Stimulated activated CD4-positive, alpha-beta T cell treated with anti-CD3 and anti-CD28 coated beads, Interleukin-1b, Interleukin-23, amount 100 ng/mL, for 48 hours (primary cell): Measurements from ENCODE around the gene ACTC1.
"Not testable (repeated sequence)": the region's sequence is repeated elsewhere in the genome, so short reads cannot be mapped to it uniquely, and the experiment has no call there.

ENCODE experiments used
- DNase-seq: peaks from one replicate; pipeline ENCODE4 v3.0.0-alpha.2; 2020

ACTC1 gene

DNA sequence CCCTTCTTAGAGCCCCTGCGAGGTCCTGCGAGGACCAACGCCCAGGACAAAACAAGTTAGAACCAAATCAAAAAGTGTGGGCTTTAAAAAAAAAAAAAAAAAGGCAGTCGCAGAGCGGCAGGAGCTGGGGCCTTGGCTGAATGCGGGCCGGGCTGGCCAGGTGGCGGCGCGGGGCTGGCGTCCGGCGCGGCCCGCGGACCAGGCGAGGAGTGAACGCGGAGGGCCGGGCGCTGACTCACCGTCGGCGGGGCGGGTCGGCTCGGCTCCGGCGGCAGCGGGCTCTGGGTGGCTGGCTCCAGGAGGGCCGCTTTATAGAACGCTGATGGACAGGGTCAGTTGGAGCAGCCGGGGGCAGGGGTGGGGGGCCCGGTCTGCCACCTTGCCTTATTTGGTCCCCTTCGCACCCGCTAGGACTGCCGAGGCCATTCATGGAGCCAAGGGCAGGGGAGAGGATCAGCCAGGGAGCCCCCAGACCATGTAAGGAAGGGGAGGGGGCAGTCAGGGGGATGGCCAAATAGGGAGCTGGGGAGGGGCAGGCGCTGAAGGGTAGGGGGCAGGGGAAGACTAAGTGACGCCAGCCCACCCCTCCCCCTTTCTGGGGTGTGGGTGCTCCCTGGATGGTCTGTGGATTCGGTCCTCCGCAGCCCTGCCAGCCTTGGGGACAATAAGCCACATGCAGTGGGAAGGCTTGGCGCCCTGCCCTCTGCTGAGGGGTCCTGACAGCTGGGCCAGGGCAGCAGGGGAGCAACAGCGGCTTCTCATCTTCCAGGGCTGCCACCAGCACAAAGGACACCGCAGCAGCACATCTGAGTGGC lies at the start of gene ACTC1:
ACTC1 (minus strand) TSS at position 283 of the 815 bp plus-strand sequence. CDS start 741 bp downstream, outside the sequence.
- no peak for DNase-seq

DNA sequence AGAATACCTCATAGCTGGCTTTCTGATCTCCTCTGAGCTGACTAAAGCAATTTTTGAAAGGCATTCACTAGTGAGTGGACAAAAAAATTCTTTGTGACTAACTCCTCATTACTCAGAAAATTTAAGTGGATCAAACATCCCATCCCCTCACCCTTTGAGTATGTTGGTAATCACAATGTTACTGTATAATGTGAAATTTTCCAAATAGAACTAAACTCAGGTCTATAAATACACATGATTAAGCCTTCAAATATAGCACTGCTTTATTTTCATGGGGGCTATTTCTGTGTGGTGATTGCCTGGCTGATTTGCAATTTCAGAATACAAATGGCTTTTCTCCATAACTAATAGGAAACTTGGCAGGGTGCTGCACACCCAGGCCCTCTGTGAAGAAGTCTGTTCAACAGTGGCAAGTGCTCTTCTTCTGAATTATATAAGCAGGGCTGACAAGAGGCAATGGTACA lies 45.9 kb upstream of the ACTC1 start:
- DNase-seq = no peak

DNA sequence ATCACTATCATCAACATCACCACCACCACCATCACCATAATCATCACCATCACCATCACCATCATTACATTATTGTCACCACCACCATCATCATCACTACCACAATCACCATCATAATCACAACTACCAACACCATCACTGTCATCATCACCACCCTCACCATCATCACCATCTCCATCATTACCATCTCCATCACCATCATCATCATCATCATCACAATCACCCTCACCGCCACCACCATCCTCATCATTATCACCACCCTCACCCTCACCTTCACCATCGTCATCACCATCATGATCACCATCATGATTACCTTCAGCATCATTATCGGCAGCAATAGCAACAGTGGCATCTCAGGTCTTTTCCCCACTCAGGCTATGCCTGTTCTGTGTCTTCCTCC lies 42.9 kb upstream of the ACTC1 start:
- no peak for DNase-seq

DNA sequence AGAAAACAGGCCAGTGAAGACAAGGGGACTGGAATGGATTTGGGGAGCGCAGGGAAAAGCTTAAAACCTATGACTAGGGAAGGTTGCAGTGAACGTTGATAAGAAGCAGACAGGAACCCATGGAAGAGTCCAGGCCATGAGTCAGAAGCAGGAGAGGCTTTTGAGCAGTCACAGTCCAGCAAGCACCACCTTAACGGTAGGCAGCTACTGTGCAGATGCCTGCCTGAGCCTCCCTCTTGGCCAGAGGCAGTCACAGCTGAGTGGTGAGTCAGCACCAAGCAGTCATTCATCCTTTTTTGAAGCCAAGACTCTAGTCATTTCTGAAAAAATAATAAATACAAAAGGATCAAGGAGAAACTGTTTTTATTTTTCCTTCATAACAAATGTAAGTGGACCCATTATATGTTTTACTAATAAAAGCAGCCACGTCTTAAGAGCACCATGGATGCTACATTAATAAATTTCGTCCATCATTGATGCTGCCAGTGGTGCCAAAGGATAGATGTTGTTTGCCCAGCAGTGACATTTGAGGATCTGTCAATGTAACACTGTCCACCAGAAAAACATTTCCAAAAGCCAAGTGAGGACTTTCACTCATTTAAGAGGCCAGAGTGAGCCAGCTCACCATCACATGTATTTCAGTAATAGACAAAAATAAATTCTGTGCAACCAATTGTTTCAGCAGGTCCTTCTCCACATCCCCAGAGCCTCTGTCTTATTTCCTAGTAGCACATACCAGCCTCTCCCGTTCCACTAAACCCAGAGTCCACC lies 42.1 kb upstream of the ACTC1 start:
- DNase-seq = no peak

DNA sequence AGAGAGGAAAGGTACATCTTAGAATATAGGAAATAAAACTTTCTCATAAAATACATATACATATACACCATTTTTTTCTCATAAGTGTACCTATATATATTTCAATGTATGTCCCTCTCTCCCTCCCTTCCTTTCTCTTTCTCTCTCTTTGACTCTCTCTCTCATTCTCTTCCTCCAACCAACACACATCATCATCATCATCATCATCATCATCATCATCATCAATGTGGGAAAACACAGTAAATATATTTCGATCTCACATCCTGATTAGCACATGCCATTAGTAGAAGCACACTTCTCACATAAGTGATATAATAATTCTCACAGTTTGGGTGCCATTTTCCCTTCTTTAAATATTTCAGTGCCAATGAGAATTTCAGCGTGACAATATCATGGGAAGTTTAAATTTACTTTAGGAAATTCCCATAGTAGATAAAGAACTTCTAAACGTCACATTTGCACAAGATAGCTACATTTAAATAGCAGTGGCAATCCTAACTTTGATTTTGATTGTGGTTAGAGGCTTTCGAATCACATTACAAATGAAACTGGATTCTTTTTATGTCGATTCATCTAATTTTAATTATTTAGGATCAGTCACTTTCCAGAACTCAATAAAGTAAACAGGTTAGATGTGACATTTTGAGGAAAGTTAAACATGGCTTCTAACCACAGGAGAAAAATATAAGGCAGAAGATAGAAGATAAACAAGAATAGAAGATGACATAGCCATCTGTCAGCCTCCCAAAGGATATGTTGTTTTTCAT lies 33.0 kb upstream of the ACTC1 start:
- no peak for DNase-seq

DNA sequence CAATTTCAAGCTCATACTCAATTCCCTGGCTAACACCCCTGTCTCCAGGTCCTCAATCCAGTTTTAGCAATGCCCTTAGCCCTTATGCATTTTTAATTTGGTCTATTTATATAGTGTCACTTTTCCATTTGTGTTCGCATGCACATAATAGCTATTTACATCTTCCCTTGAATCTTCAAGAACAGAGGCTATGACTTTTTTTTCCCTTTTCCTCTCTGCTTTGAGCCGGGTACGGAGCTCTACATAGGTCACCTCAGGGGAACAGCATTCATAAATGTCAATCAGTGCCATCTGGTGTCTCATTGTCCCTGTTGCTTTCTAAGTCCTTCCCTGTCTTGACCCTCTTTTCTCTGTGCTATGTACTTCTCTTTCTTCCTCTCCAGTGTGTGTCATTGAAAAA lies 26.5 kb upstream of the ACTC1 start:
- no peak for DNase-seq

DNA sequence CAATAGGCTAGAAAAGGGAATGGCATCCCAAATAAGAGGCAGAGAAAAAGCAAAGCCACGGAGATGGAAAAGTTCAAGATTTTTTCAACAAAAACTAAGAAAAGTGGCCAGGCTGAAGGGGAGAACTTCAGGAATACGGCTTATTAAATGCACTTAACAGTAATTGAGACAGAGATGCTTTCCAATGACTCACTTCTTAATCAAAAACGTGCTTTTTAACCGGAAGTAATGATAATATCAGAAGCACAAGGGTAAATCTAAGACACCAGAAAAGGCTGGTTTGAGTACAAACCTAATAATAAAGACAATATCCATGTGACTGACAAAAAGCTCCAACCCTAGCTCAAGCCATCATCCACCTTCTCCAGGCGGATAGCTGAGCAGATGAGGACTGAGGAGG lies 24.8 kb upstream of the ACTC1 start:
- no peak for DNase-seq

DNA sequence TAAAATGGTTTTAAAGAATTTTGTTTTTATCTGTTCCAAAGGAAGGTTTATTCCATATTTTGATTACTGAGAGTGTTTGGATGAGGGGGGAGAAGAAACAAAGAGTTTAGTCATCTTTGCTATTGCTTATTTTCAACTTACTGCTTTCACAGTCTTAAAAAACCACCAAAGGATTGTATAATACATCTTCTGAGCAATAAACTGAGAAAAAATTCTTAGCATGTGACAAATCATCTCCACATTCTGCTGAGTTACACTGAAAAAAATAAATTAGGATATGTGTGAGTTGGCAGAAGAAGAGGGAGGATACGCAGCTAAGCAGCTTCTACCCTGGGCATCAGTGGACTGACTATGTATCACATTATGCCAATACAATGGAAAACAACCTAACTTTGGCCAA lies 23.2 kb upstream of the ACTC1 start:
- DNase-seq = no peak

- DNase-seq = no peak
Observed at GRCh38 chr15:34815836-34816235, 20.5 kb upstream of the ACTC1 start.

- DNase-seq = no peak
Observed at GRCh38 chr15:34813446-34814190, 18.3 kb upstream of the ACTC1 start.

DNA sequence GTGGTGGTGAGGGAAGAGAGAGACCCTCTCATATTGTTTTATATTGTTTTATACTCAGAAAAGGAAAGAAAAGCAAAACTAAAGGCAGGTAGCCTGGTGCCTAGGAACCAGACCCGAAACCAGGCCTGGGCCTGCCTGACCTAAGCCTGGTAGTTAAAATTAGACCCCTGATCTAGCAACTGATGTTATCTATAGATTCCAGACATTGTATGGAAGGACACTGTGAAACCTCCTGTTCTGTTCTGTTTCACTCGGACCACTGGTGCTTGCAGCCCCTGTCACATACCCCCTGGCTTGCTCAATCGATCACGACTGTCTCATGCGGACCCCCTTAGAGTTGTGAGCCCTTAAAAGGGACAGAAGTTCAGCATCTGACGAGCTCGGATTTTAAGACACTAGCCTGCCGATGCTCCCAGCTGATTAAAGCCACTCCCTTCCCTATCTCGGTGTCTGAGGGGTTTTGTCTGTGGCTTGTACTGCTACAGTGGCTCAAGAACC lies 17.6 kb upstream of the ACTC1 start:
- DNase-seq = not testable (repeated sequence)

GRCh38 chr15:34812369-34812768 lies 17.0 kb upstream of the ACTC1 start:
- DNase-seq = no peak

DNA sequence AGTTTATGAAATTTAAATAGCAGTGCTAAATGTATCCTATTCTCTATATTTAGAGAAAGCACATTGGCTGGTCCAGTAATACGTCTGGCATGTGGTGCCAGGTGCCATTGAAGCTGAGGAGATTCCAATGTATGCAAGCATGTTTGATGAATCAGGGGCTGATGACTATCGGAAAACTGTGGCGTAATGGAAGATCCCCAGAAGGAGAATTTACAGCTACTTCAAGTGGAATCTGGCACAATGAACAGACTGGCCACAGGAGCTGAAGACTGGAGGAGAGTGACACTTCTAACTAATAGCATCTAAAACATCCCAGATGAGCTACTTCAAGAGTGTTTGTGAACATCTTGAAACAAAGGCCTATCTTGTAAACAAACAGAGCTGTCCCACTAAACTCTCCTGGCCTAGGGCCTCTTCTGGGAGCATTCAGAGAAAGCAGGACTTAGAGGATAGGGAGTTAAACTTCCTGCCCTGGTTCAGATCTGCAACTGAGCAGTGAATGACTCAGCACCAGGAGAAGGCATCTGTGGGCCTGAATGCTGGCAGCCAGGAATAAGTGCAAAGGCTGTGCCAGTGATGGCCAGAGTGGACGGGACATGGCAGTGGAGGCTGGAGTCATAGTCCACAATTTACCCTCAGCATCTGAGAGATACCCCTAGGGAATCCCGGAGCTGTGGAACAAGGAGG lies 15.2 kb upstream of the ACTC1 start:
- DNase-seq = no peak

DNA sequence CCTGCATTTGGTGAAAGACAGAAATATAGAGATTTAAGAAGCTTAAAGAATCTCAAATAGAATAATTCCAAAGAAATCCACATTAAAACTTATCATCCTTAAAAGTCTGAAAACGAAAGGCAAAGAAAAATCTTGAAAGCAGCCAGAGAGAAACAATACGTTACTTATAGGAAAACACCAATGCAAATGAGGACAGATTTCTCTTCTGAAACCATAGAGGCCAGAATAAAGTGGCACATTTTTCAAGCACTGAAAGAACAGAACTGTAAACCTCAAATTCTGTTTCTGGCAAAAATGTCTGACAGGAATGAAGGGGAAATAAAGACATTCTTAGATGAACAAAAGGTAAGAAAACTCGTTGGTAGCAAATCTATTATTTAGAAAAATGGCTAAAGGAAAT lies 13.8 kb upstream of the ACTC1 start:
- DNase-seq = no peak

DNA sequence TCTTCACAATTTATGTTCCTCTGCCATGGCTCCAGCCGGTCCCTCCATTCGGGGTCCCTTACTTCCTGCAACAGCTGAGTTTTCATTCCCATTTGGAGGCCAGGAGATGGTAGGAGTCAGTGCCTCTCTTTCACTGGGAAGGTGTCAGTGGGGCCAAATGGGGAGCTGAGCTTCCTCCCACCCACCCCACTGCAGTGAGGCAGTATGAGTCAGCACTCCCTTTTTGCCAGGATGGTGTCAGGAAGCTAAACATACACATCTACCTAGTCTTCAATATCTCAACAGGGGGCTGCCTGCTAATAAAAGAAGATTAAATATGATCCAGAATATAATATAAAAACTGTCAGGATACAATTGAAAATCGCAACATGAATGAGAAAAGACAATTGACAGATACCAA lies 12.7 kb upstream of the ACTC1 start:
- DNase-seq = no peak

GRCh38 chr15:34807241-34807640 lies 11.9 kb upstream of the ACTC1 start:
- not testable (repeated sequence) for DNase-seq

DNA sequence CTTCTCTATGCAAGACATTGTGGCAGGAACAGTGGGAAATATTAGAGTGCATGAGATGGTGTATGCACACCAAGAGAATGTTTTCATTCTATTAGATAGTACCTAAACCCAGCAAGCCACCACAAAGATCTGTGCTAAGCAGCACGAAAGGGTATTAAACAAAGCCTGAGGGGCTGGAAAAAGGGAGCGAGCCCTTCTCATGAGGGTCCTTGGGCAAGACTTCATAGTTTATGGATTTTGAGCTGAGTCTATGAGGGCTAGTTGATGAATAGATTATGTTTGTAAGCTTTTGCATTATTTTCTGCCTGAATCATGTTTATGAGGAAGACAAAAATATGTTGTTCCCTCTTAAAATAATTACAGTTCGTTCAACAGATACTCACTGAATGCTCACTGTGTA lies 9.4 kb upstream of the ACTC1 start:
- no peak for DNase-seq

DNA sequence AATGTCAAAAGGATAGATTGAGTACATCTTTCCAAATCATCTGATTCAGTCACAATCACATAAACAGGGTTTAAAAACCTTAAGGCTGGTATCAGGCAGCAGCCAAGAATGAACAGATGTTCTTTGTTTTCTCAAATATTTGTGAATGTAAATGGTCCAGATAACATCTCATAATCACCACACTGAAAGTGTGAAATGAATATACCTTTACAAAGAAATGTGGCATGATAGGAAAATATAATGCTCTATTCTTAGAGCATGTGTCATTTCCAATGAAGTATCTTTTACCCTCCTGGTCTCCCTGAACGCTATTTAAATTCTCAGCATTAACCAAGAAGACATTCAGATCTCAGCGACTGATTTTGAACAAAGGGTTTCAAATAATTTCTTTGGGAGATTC lies 8.8 kb upstream of the ACTC1 start:
- no peak for DNase-seq

GRCh38 chr15:34802803-34803750 lies 7.7 kb upstream of the ACTC1 start:
- no peak for DNase-seq

DNA sequence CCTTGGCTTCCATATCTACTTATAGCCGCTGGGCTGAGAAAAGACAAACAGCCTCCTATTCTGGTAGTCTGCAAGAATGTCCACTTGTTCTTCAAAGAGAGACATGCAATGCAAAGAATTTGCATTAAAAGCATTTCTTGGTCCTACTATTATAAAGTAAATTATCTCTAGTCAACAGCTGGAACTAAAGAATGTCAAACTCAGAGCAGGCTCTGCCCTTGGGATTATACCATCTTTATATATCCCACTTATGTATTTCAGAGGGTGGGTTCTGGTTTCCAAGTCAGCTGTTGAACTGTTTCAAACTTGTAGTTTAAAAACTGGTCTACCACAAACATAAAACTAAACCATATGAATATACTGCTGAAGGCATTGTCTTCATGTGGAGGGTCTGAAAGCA lies 7.0 kb upstream of the ACTC1 start:
- no peak for DNase-seq
